Cardiac fibroblast (primary cell): ENCODE results near the gene ADAMTS4.
"Not testable (repeated sequence)": the region's sequence is repeated elsewhere in the genome, so short reads cannot be mapped to it uniquely, and the experiment has no call there.

Experiments
- DNase-seq, 2 donors: peaks; one replicate each; pipeline versions ENCODE4 v3.0.0 to v3.0.0-alpha.2; 2010; ENCODE audit warnings: low read depth in 2 of 2
- H3K4me3 ChIP-seq, 2 donors: replicated peaks in 1 of 2; 1 replicate in 1 of 2; 2 replicates in 1 of 2; pipeline ENCODE4 v1.5.1; 2011; ENCODE audit warnings: low read depth in 2 of 2, low read length in 2 of 2, mild to moderate bottlenecking in 2 of 2, moderate library complexity in 1 of 2
- CTCF ChIP-seq: IDR thresholded peaks from one replicate; pipeline ENCODE4 v1.5.1; 2011; ENCODE audit warnings: low read depth, mild to moderate bottlenecking, low read length, inconsistent platforms

The ADAMTS4 gene

GRCh38 chr1:161225534-161226319, 26.9 kb upstream of the ADAMTS4 start, which contains the start of gene TOMM40L:
TOMM40L (plus strand) TSS chr1:161226060; CDS start chr1:161226490, 430 bp downstream.
- peak; percentile 76 for TF ChIP-seq CTCF
- peak; percentile 100 for DNase-seq
- peak within 1 kb of the TSS; percentile 94 to 95 for H3K4me3 ChIP-seq

GRCh38 chr1:161225178-161225533, 26.3 kb upstream of the ADAMTS4 start:
- no peak for TF ChIP-seq CTCF
- H3K4me3 ChIP-seq = no peak overlapping the region

GRCh38 chr1:161224695-161225087, 25.8 kb upstream of the ADAMTS4 start:
- not testable (repeated sequence) for H3K4me3 ChIP-seq, DNase-seq

More at GRCh38 chr1:161225178-161225533, 26.3 kb upstream of the ADAMTS4 start:
- DNase-seq = no peak

- DNase-seq = no peak
- no peak for TF ChIP-seq CTCF
- H3K4me3 ChIP-seq = no peak overlapping the region
Observed at GRCh38 chr1:161223805-161224694, 25.2 kb upstream of the ADAMTS4 start.

- no peak overlapping the region for H3K4me3 ChIP-seq
- TF ChIP-seq CTCF = no peak
Observed at GRCh38 chr1:161222175-161223019, 23.5 kb upstream of the ADAMTS4 start.

GRCh38 chr1:161220002-161220401, 21.1 kb upstream of the ADAMTS4 start:
- no peak overlapping the region for H3K4me3 ChIP-seq
- no peak for TF ChIP-seq CTCF

More at GRCh38 chr1:161222175-161223019, 23.5 kb upstream of the ADAMTS4 start:
- no peak for DNase-seq

More at GRCh38 chr1:161220002-161220401, 21.1 kb upstream of the ADAMTS4 start:
- DNase-seq = no peak
